H1 (cell line): ENCODE measurements around the gene SLC12A8. TPM values are rescaled to one million over a fixed set of nuclear protein-coding genes. Genes with fewer than 3 reads are reported as not detected.

Source experiments
- CTCF ChIA-PET: fragments of 300-600 bp; sonication (Branson Sonifier 250); formaldehyde crosslinking; loops from one replicate; lab custom pipeline; 2021; ENCODE audit not compliant: partially characterized antibody; lab: Charles Lee
- POLR2A ChIA-PET: fragments of 300-600 bp; sonication (Branson Sonifier 250); formaldehyde crosslinking; loops from one replicate; lab custom pipeline; 2021; ENCODE audit warnings: inconsistent platforms; ENCODE audit not compliant: partially characterized antibody; lab: Charles Lee
- DNase-seq, 2 experiments: peaks; one replicate each; pipeline versions ENCODE4 v3.0.0 to v3.0.0-alpha.2; 2010 to 2022; ENCODE audit warnings: low spot score in 2 of 2, low read depth in 1 of 2, mixed read lengths in 1 of 2
- FAIRE-seq: peaks from 2 replicates; lab custom pipeline; 2011; peaks lifted over from hg19 to GRCh38; lab: Jason Lieb, UNC
- H2AFZ ChIP-seq: 2 replicates; pipeline ENCODE4 v1.8.1; 2012; ENCODE audit warnings: low read length, inconsistent platforms
- H2AK5ac ChIP-seq: 2 replicates; pipeline ENCODE4 v1.6.1; 2013; ENCODE audit warnings: low read depth, low read length
- H2BK120ac ChIP-seq: replicated peaks from 2 replicates; pipeline ENCODE3; 2013; ENCODE audit warnings: low read depth, low read length, inconsistent platforms
- H2BK12ac ChIP-seq: 2 replicates; pipeline ENCODE4 v1.6.1; 2013; ENCODE audit warnings: low read depth, low read length
- H2BK15ac ChIP-seq: 2 replicates; pipeline ENCODE4 v1.6.1; 2013; ENCODE audit warnings: low read length
- H2BK20ac ChIP-seq: 2 replicates; pipeline ENCODE4 v1.6.1; 2013; ENCODE audit warnings: low read length
- H2BK5ac ChIP-seq: 2 replicates; pipeline ENCODE4 v1.6.1; 2013; ENCODE audit warnings: low read depth, low read length
- H3K14ac ChIP-seq: 2 replicates; pipeline ENCODE4 v1.6.1; 2013; ENCODE audit warnings: inconsistent platforms; ENCODE audit not compliant: insufficient read length
- H3K18ac ChIP-seq: 2 replicates; pipeline ENCODE4 v1.6.1; 2013; ENCODE audit warnings: low read length; ENCODE audit errors: extremely low read depth
- H3K23ac ChIP-seq: 2 replicates; pipeline ENCODE4 v1.6.1; 2013; ENCODE audit warnings: inconsistent platforms; ENCODE audit not compliant: insufficient read length
- H3K23me2 ChIP-seq: 2 replicates; pipeline ENCODE4 v1.6.1; 2013; ENCODE audit warnings: low read depth, low read length
- H3K27ac ChIP-seq: 2 replicates; pipeline ENCODE4 v1.6.1; 2011; ENCODE audit warnings: low read depth, low read length, inconsistent platforms
- H3K27me3 ChIP-seq, 4 experiments: replicated peaks in 1 of 4; 1 replicate in 1 of 4; 2 replicates in 3 of 4; pipeline versions ENCODE4 v1.6.1 to v1.8.1; 2011 to 2013; ENCODE audit warnings: low read length in 3 of 4, mild to moderate bottlenecking in 3 of 4, inconsistent platforms in 2 of 4, mixed read lengths in 2 of 4, moderate library complexity in 1 of 4; ENCODE audit not compliant: control insufficient read depth in 3 of 4, insufficient read depth in 3 of 4; ENCODE audit errors: extremely low read depth in 1 of 4
- H3K36me3 ChIP-seq, 4 experiments: 2 replicates each; pipeline versions ENCODE4 v1.6.1 to v1.8.1; 2011 to 2013; ENCODE audit warnings: mild to moderate bottlenecking in 4 of 4, low read length in 3 of 4, moderate library complexity in 2 of 4, control low read depth in 1 of 4, inconsistent platforms in 1 of 4; ENCODE audit not compliant: insufficient read depth in 4 of 4, control insufficient read depth in 2 of 4
- H3K4ac ChIP-seq: replicated peaks from 2 replicates; pipeline ENCODE3; 2013; ENCODE audit warnings: low read length, low read depth, mixed read lengths, inconsistent platforms; ENCODE audit not compliant: insufficient read length
- H3K4me1 ChIP-seq, 4 experiments: replicated peaks in 1 of 4; 1 replicate in 1 of 4; 2 replicates in 3 of 4; pipeline versions ENCODE4 v1.6.1 to v1.8.1; 2011 to 2013; ENCODE audit warnings: low read length in 3 of 4, inconsistent platforms in 2 of 4, mixed read lengths in 1 of 4; ENCODE audit not compliant: insufficient read depth in 4 of 4, control insufficient read depth in 3 of 4
- H3K4me2 ChIP-seq, 2 experiments: 2 replicates each; pipeline versions ENCODE4 v1.6.1 to v1.8.1; 2011 to 2013; ENCODE audit warnings: low read depth in 2 of 2, low read length in 2 of 2, control low read depth in 1 of 2, inconsistent platforms in 1 of 2, mild to moderate bottlenecking in 1 of 2; ENCODE audit not compliant: insufficient read depth in 1 of 2
- H3K4me3 ChIP-seq, 4 experiments: fragments of 200-600, 300-600 bp in 1 of 4; sonication (generic), shearing (Covaris generic), sonication (Bioruptor Twin) in 1 of 4; 2 replicates each; pipeline versions ENCODE4 v1.5.1 to v1.8.1; 2011 to 2016; ENCODE audit warnings: low read length in 4 of 4, low read depth in 3 of 4, control low read depth in 2 of 4, inconsistent platforms in 2 of 4, mild to moderate bottlenecking in 2 of 4, mixed read lengths in 1 of 4, moderate library complexity in 1 of 4; ENCODE audit not compliant: insufficient read depth in 2 of 4; ENCODE audit errors: extremely low read depth in 1 of 4
- H3K56ac ChIP-seq: replicated peaks from 2 replicates; pipeline ENCODE3; 2013; ENCODE audit warnings: low read depth, mild to moderate bottlenecking, mixed read lengths, low read length, inconsistent platforms; ENCODE audit not compliant: insufficient read length
- H3K79me1 ChIP-seq: 2 replicates; pipeline ENCODE4 v1.6.1; 2013; ENCODE audit warnings: low read depth, low read length, control low read depth
- H3K79me2 ChIP-seq, 2 experiments: 2 replicates each; pipeline versions ENCODE4 v1.6.1 to v1.8.1; 2012 to 2013; ENCODE audit warnings: low read length in 2 of 2, mild to moderate bottlenecking in 2 of 2, inconsistent platforms in 1 of 2; ENCODE audit not compliant: insufficient read depth in 2 of 2, control insufficient read depth in 1 of 2
- H3K9ac ChIP-seq, 4 experiments: replicated peaks in 1 of 4; 1 replicate in 1 of 4; 2 replicates in 3 of 4; pipeline versions ENCODE4 v1.6.1 to v1.8.1; 2011 to 2013; ENCODE audit warnings: low read depth in 3 of 4, low read length in 3 of 4, control low read depth in 2 of 4, mild to moderate bottlenecking in 2 of 4, moderate library complexity in 2 of 4, inconsistent platforms in 1 of 4; ENCODE audit errors: extremely low read depth in 1 of 4
- H3K9me3 ChIP-seq, 2 experiments: 2 replicates each; pipeline versions ENCODE4 v1.6.1 to v1.8.1; 2012 to 2013; ENCODE audit warnings: mild to moderate bottlenecking in 2 of 2, moderate library complexity in 2 of 2, control low read depth in 1 of 2, inconsistent platforms in 1 of 2, low read depth in 1 of 2, low read length in 1 of 2, mixed read lengths in 1 of 2; ENCODE audit not compliant: insufficient read depth in 2 of 2
- H4K20me1 ChIP-seq, 2 experiments: replicated peaks in 1 of 2; 2 replicates each; pipeline versions ENCODE3 to v1.8.1; 2011 to 2013; ENCODE audit warnings: inconsistent platforms in 2 of 2, low read length in 2 of 2, mild to moderate bottlenecking in 1 of 2; ENCODE audit not compliant: insufficient read depth in 2 of 2, control insufficient read depth in 1 of 2
- H4K5ac ChIP-seq: 2 replicates; pipeline ENCODE4 v1.6.1; 2013; ENCODE audit warnings: low read length, low read depth, mixed read lengths, inconsistent platforms; ENCODE audit not compliant: insufficient read length
- H4K8ac ChIP-seq: 2 replicates; pipeline ENCODE4 v1.8.0; 2013; ENCODE audit warnings: mild to moderate bottlenecking, moderate library complexity, low read length, inconsistent platforms; ENCODE audit not compliant: insufficient read depth; ENCODE audit errors: extremely low read depth
- H4K91ac ChIP-seq: replicated peaks from 2 replicates; pipeline ENCODE3; 2013; ENCODE audit warnings: low read length, mixed read lengths, inconsistent platforms; ENCODE audit not compliant: insufficient read length
- BCL11A ChIP-seq, 2 experiments: IDR thresholded peaks; one replicate each; pipeline ENCODE4 v1.6.1; 2011; ENCODE audit warnings: low read depth in 2 of 2, low read length in 2 of 2, mild to moderate bottlenecking in 2 of 2
- CEBPB ChIP-seq: IDR thresholded peaks from 2 replicates; pipeline ENCODE4 v1.6.1; 2012; ENCODE audit warnings: low read depth, low read length
- GTF2F1 ChIP-seq: IDR thresholded peaks from 2 replicates; pipeline ENCODE4 v1.6.1; 2012; ENCODE audit warnings: low read depth, low read length, improper control_type of control experiment, borderline replicate concordance
- HDAC6 ChIP-seq: IDR thresholded peaks from one replicate; pipeline ENCODE4 v1.7.1; 2012; ENCODE audit warnings: low read depth, mild to moderate bottlenecking, inconsistent platforms, low read length, moderate library complexity
- JUND ChIP-seq: IDR thresholded peaks from 2 replicates; pipeline ENCODE4 v1.6.1; 2011; ENCODE audit warnings: mild to moderate bottlenecking, improper control_type of control experiment, low read length
- NRF1 ChIP-seq: IDR thresholded peaks from 2 replicates; pipeline ENCODE4 v1.6.1; 2011; ENCODE audit warnings: mild to moderate bottlenecking, low read depth, low read length, improper control_type of control experiment
- PHF8 ChIP-seq: fragments of 200-600 bp; sonication (generic); conservative IDR thresholded peaks from 2 replicates; pipeline ENCODE4 v1.7.1; 2012; ENCODE audit warnings: low read depth, mild to moderate bottlenecking, inconsistent platforms, low read length, moderate library complexity
- RNF2 ChIP-seq: fragments of 200-900, 300-1000 bp; sonication (generic); IDR thresholded peaks from 2 replicates; pipeline ENCODE4 v1.7.1; 2016; ENCODE audit warnings: borderline replicate concordance, low read depth, mild to moderate bottlenecking, antibody characterized with exemption, low read length; ENCODE audit not compliant: poor library complexity, severe bottlenecking; ENCODE audit errors: missing control alignments
- RXRA ChIP-seq: IDR thresholded peaks from 2 replicates; pipeline ENCODE4 v1.6.1; 2011; ENCODE audit warnings: low read depth, mild to moderate bottlenecking, low read length, moderate library complexity; ENCODE audit not compliant: insufficient read depth
- SIRT6 ChIP-seq: IDR thresholded peaks from one replicate; pipeline ENCODE4 v1.7.1; 2012; ENCODE audit warnings: low read length, inconsistent platforms
- SUZ12 ChIP-seq: fragments of 200-600 bp; sonication (generic); IDR thresholded peaks from 2 replicates; pipeline ENCODE4 v1.6.1; 2012; ENCODE audit warnings: mild to moderate bottlenecking, inconsistent platforms, low read length, moderate library complexity, mixed read lengths
- ZNF274 ChIP-seq: IDR thresholded peaks from 2 replicates; pipeline ENCODE4 v1.7.0; 2012; ENCODE audit warnings: low read length, borderline replicate concordance; ENCODE audit errors: extremely low read depth
- WGBS, 2 experiments: shearing (Covaris generic) in 1 of 2; methylation state at CpG; one replicate each; pipeline versions ENCODE4 v1.1.6 to v1.1.7; 2013 to 2015; ENCODE audit warnings: low lambda C conversion rate in 2 of 2, mixed read lengths in 2 of 2, inconsistent platforms in 1 of 2, low coverage in 1 of 2, missing lambda C conversion rate in 1 of 2; ENCODE audit not compliant: insufficient replicate concordance in 2 of 2, insufficient coverage in 1 of 2, insufficient read length in 1 of 2; ENCODE audit errors: extremely low coverage in 1 of 2, missing lambda C conversion rate in 1 of 2; 5-methylcytosine and 5-hydroxymethylcytosine counted together
- polyA plus RNA-seq, 7 experiments: library from polyadenylated mRNA; depleted of rRNA in 3 of 7; stranded (reverse) in 5 of 7; unstranded in 2 of 7; fragments of >200 nt in 5 of 7; fragments of 200-250 nt in 2 of 7; gene quantifications; 1 replicate in 5 of 7; 2 replicates in 1 of 7; 4 replicates in 1 of 7; pipeline versions ENCODE4 v1.2.1 to v1.2.3, GENCODE V29; 2011 to 2013; ENCODE audit warnings: missing spikeins in 2 of 7, mixed read lengths in 2 of 7
- total RNA-seq: library from RNA; stranded (reverse); fragmentation: NEBNext Ultra II Directional; extraction: Animal tissue kit (Norgen Biotek cat#: 25700); gene quantifications from 2 replicates; pipeline ENCODE4 v1.2.1, GENCODE V29; 2021
- TF ChIP-seq, protein P1 (sequence below): IDR thresholded peaks from 2 replicates; pipeline ENCODE4 v1.6.1; 2012; ENCODE audit warnings: low read length, inconsistent platforms

The SLC12A8 gene
- total and polyA plus RNA-seq, 2 of the 8 experiments (the other 6 are each of a cell fraction or from before 2014, with no cell fraction given): 13.7 to 14.4 TPM

DNA sequence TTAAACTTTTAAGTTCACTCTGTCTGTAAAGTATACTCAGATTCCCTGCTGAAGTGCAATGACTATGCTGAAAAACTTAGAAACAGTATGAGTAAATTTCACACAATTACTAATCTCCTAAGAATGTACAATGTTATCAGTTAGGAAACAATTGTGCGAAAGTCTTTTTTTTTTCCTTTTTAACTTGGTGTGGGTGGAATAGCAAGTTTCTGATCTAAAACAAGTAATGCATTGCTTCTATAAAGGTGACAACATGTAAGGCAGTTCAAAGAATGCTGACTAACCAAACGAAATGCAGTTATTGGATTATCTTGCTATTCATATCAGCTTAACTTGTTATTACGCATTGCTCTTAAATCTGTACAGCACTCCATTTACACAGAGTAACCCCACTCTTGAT, 19.3 kb upstream of the SLC12A8 start:
- H2BK15ac ChIP-seq: no peak overlapping the region
- CTCF ChIA-PET: interaction anchor here (0.7 kb wide), 1 partner anchor 211 kb away, joined by 3 read pairs; no protein-coding TSS in a partner anchor
- H2BK12ac ChIP-seq: no peak overlapping the region
- H3K56ac ChIP-seq: no peak overlapping the region
- no peaks in the 10 kb centered on the region for H3K79me2 ChIP-seq
- POLR2A ChIA-PET: interaction anchor here (0.6 kb wide), 1 partner anchor 75 kb away, joined by 4 read pairs; no protein-coding TSS in a partner anchor
- H3K9ac ChIP-seq: no peak overlapping the region
- FAIRE-seq (no peak), DNase-seq (no peak)
- no peaks in the 10 kb centered on the region for H3K9me3 ChIP-seq
- H3K4me2 ChIP-seq: no peak overlapping the region
- H3K23me2 ChIP-seq: no peaks in the 10 kb centered on the region
- no peaks in the 10 kb centered on the region for H3K27me3 ChIP-seq
- H2BK5ac ChIP-seq: no peak overlapping the region
- H3K79me1 ChIP-seq: no peaks in the 10 kb centered on the region
- no peak overlapping the region; the same call in 1 of the 2 replicates for H4K8ac ChIP-seq
- H4K5ac ChIP-seq: no peak overlapping the region
- no peaks in the 10 kb centered on the region for H3K4me1 ChIP-seq
- no peak overlapping the region for H3K18ac ChIP-seq
- no peak overlapping the region for H3K4ac ChIP-seq
- no peak overlapping the region for H2BK120ac ChIP-seq
- no peak overlapping the region for H4K91ac ChIP-seq
- no peak overlapping the region for H2AK5ac ChIP-seq
- no peak overlapping the region for H2AFZ ChIP-seq
- no peak overlapping the region for H3K23ac ChIP-seq
- no peak overlapping the region for H3K4me3 ChIP-seq
- WGBS, 2 experiments: 86% methylated on average over 3 of the region's 3 CpGs; no CpG with 5 or more reads in 1 of the 2 experiments
- no peak overlapping the region for H3K14ac ChIP-seq
- no peaks in the 10 kb centered on the region for H4K20me1 ChIP-seq
- H3K36me3 ChIP-seq: peaks cover 0 to 10% (median 6%) of the 10 kb centered on the region in 4 experiments; a peak in 6 of 8 replicates
- H3K27ac ChIP-seq: no peak overlapping the region
- H2BK20ac ChIP-seq: no peak overlapping the region
- TF ChIP-seq RXRA (no peak), JUND (no peak), ZNF274 (no peak), BCL11A (IDR thresholded peaks at IDR 0.05; ENCODE audit: low read depth in 2 of 2, low read length in 2 of 2) (no peak), CEBPB (no peak), RNF2 (no peak), NRF1 (no peak), SIRT6 (no peak), GTF2F1 (no peak), SUZ12 (no peak), PHF8 (no peak), HDAC6 (no peak)
- TF ChIP-seq, protein P1, sequence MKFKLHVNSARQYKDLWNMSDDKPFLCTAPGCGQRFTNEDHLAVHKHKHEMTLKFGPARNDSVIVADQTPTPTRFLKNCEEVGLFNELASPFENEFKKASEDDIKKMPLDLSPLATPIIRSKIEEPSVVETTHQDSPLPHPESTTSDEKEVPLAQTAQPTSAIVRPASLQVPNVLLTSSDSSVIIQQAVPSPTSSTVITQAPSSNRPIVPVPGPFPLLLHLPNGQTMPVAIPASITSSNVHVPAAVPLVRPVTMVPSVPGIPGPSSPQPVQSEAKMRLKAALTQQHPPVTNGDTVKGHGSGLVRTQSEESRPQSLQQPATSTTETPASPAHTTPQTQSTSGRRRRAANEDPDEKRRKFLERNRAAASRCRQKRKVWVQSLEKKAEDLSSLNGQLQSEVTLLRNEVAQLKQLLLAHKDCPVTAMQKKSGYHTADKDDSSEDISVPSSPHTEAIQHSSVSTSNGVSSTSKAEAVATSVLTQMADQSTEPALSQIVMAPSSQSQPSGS: no peak
